ENCODE measurements around the gene ROMO1. TPM values are rescaled to one million over a fixed set of nuclear protein-coding genes. Genes with fewer than 3 reads are reported as not detected.

ROMO1 gene
- total and polyA plus RNA-seq, 7 donors = 133 to 379 (median 172) TPM

- Histone ChIP-seq H3K4me1 (peaks cover 89% of the 10 kb centered on the region), H3K9me3 (no peaks in the 10 kb centered on the region), H3K27ac (peak overlapping the region; percentile 13), H3K4me3 (peak overlapping the region; percentile 17), H3K27me3 (ENCODE audit: insufficient read depth in 3 of 3, low read length in 2 of 3) (no peaks in the 10 kb centered on the region), H3K36me3 (ENCODE audit: insufficient read depth in 1 of 2, low read depth in 1 of 2) (peaks cover 15 to 100% of the 10 kb centered on the region in 2 donors)
- intact Hi-C loops (cut with DNase I) = no loop called here
- DNase-seq = no peak
- ATAC-seq = no peak
- no peak for TF ChIP-seq CTCF (IDR thresholded peaks at IDR 0.05)
Observed at GRCh38 chr20:35734374-35734773, 35.2 kb downstream of the ROMO1 start.

- no peaks in the 10 kb centered on the region for H3K27me3 ChIP-seq (ENCODE audit: insufficient read depth in 3 of 3, low read length in 2 of 3)
- H3K36me3 ChIP-seq (ENCODE audit: insufficient read depth in 1 of 2, low read depth in 1 of 2) = peaks cover 16 to 100% of the 10 kb centered on the region in 2 donors
- DNase-seq = no peak
- peak overlapping the region; percentile 29 for H3K4me3 ChIP-seq
- H3K27ac ChIP-seq = no peak overlapping the region
- no peak for TF ChIP-seq CTCF (IDR thresholded peaks at IDR 0.05)
- intact Hi-C loops (cut with DNase I) = loop anchor here in 1 of 2 donors (5.0 kb wide), 1 partner anchor 33 kb away; no protein-coding TSS in a partner anchor
- 64 to 66% (median 65%) methylated on average over 4 of the region's 4 CpGs for WGBS, 3 donors
- no peaks in the 10 kb centered on the region for H3K9me3 ChIP-seq
- ATAC-seq = no peak
- peaks cover 90% of the 10 kb centered on the region for H3K4me1 ChIP-seq
Observed at GRCh38 chr20:35734777-35735649, 35.8 kb downstream of the ROMO1 start.

- Histone ChIP-seq H3K27ac (no peak overlapping the region), H3K4me3 (peak overlapping the region; percentile 29), H3K9me3 (no peaks in the 10 kb centered on the region), H3K4me1 (peaks cover 86% of the 10 kb centered on the region), H3K36me3 (ENCODE audit: insufficient read depth in 1 of 2, low read depth in 1 of 2) (peaks cover 18 to 100% of the 10 kb centered on the region in 2 donors), H3K27me3 (ENCODE audit: insufficient read depth in 3 of 3, low read length in 2 of 3) (no peaks in the 10 kb centered on the region)
- ATAC-seq = no peak
- no peak for TF ChIP-seq CTCF (IDR thresholded peaks at IDR 0.05)
- WGBS, 3 donors = 28 to 42% (median 32%) methylated on average over 7 of the region's 7 CpGs
- intact Hi-C loops (cut with DNase I) = loop anchor here in 1 of 2 donors (5.0 kb wide), 1 partner anchor 34 kb away; no protein-coding TSS in a partner anchor
- DNase-seq = no peak
Observed at GRCh38 chr20:35735826-35736470, 36.7 kb downstream of the ROMO1 start.

GRCh38 chr20:35737865-35738333 lies 38.7 kb downstream of the ROMO1 start:
- intact Hi-C loops (cut with DNase I) = loop anchor here in 1 of 2 donors (5.0 kb wide), 1 partner anchor 36 kb away; no protein-coding TSS in a partner anchor
- no peak for DNase-seq
- Histone ChIP-seq H3K9me3 (no peaks in the 10 kb centered on the region), H3K36me3 (ENCODE audit: insufficient read depth in 1 of 2, low read depth in 1 of 2) (peaks cover 11 to 80% of the 10 kb centered on the region in 2 donors), H3K4me3 (peak overlapping the region; percentile 94), H3K27me3 (ENCODE audit: insufficient read depth in 3 of 3, low read length in 2 of 3) (no peaks in the 10 kb centered on the region), H3K4me1 (peaks cover 66% of the 10 kb centered on the region), H3K27ac (no peak overlapping the region)
- ATAC-seq = no peak
- 90 to 96% (median 95%) methylated on average over 15 of the region's 15 CpGs for WGBS, 3 donors
- TF ChIP-seq CTCF (IDR thresholded peaks at IDR 0.05) = no peak
